Activated CD4-positive, alpha-beta T cell treated with anti-CD3 and anti-CD28 coated beads, Interleukin-2, amount 10 ng/mL, durations not matched to agents 7 days and 5 days (primary cell): ENCODE measurements around the gene OR2V2. TPM values are rescaled to one million over a fixed set of nuclear protein-coding genes. Genes with fewer than 3 reads are reported as not detected.
"Not testable (repeated sequence)": the region's sequence is repeated elsewhere in the genome, so short reads cannot be mapped to it uniquely, and the experiment has no call there.

Experiments used
- CTCF ChIA-PET: fragments of 350-600 bp; sonication (Branson Sonifier 250); formaldehyde crosslinking; loops from one replicate; lab custom pipeline; 2021; ENCODE audit warnings: antibody characterized with exemption; lab: Charles Lee
- POLR2A ChIA-PET: fragments of 350-600 bp; sonication (Branson Sonifier 250); formaldehyde crosslinking; loops from one replicate; lab custom pipeline; 2021; ENCODE audit warnings: antibody characterized with exemption; lab: Charles Lee
- DNase-seq: peaks from one replicate; pipeline ENCODE4 v3.0.0-alpha.2; 2020
- H3K27ac Mint-ChIP-seq: one replicate; pipeline ENCODE4 v1.8.0; 2021; ENCODE audit warnings: mild to moderate bottlenecking, moderate library complexity, mixed read lengths
- H3K27me3 Mint-ChIP-seq: one replicate; pipeline ENCODE4 v1.8.0; 2021; ENCODE audit warnings: mixed read lengths
- H3K36me3 Mint-ChIP-seq: one replicate; pipeline ENCODE4 v1.8.0; 2021; ENCODE audit warnings: low read depth, mixed read lengths
- H3K4me1 Mint-ChIP-seq: one replicate; pipeline ENCODE4 v1.8.0; 2021; ENCODE audit warnings: mixed read lengths
- H3K4me3 Mint-ChIP-seq: one replicate; pipeline ENCODE4 v1.8.0; 2021; ENCODE audit warnings: mild to moderate bottlenecking, moderate library complexity, mixed read lengths
- H3K9me3 Mint-ChIP-seq: one replicate; pipeline ENCODE4 v1.8.0; 2021; ENCODE audit warnings: mixed read lengths
- total RNA-seq, 2 experiments: library from RNA; stranded (reverse); gene quantifications; one replicate each; pipeline ENCODE4 v1.2.3, GENCODE V29; 2021

Gene OR2V2
- total RNA-seq, 2 experiments from 2014 or later: not detected

DNA sequence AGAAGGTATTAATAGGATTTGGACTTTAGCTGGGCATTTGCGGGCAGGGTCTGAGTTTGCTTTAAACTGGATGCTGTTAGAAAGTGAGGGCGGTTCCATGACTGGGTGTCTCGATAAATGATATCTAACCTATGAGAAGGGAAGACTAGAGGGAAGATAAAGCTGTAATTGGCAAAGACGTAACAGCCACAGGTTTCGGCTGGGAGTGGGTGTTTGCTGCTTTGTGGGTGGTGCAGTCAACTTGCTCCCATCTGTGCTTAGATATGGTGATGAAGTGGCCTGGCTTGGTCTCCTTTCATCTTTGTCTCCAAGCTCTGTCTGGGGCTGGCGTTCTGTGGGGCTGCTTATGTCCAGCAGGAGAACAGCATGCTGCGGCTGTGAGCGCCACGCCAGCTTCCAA lies 39.7 kb upstream of the OR2V2 start:
- Mint-ChIP-seq H3K27me3 (peaks cover 31% of the 10 kb centered on the region), H3K27ac (no peak overlapping the region), H3K4me1 (peaks cover 5% of the 10 kb centered on the region), H3K9me3 (no peaks in the 10 kb centered on the region), H3K36me3 (peaks cover 6% of the 10 kb centered on the region), H3K4me3 (no peak overlapping the region)
- DNase-seq: no peak
- ChIA-PET CTCF (interaction anchor here (0.9 kb wide), 1 partner anchor 14 kb away, joined by 3 read pairs; no protein-coding TSS in a partner anchor), POLR2A (no interaction called here)

DNA sequence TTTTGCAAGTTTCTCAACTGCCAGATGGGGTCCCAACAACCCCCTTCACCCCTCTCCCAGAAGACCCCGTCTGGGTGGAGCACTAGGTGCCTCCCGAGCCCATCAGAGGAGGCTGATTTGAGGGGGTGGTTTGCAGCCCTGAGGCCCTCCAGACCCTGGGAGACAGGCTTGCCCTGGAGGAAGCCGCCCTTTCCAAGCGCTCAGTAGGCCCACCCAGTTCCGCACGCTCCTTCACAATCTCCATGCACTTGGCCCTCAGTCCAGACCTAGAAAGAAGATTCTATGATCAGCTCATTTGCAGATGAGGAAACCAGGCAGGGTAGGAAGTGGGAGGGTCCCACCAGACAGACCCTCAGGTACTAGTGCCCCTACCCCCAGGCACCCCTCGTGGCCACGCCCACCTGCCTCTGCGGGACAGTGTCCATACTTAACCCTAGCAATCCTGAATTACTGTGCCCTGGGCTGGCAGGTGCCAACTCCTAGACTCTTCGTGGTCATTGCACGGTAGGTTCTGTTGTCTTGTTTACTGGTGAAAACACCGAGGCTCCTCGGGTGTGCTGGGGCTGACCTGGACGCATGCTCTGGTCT lies 38.7 kb upstream of the OR2V2 start:
- Mint-ChIP-seq H3K27me3 (peaks cover 31% of the 10 kb centered on the region), H3K36me3 (peaks cover 6% of the 10 kb centered on the region), H3K27ac (no peak overlapping the region), H3K4me1 (peaks cover 5% of the 10 kb centered on the region), H3K9me3 (no peaks in the 10 kb centered on the region), H3K4me3 (no peak overlapping the region)
- DNase-seq: peak; percentile 1
- POLR2A ChIA-PET: no interaction called here
- CTCF ChIA-PET: no interaction called here

DNA sequence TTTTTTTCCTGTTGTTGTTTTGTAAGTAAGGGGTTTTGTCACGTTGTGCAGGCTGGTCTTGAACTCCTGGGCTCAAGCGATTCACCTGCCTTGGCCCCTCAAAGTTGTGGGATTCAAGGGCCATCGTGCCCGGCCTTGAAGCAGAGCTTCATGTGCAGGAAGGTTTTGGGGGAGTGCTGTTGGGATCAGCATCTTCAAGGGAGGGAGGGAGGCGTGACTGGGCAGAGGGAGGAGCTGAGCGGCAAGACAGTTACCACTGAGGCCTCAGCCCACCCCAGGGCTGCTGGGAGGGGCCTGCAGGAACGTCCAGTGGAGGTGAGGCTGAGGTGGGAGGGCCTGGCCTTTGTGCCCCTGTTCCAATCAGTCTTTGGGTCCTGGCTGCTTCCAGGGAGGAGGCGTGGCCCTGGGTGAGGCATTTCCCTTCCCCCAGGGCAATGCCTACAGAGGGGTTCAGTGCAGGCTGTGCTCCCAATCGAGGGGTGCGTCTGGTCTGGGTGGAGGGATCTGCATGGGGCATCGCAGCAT lies 37.8 kb upstream of the OR2V2 start:
- POLR2A ChIA-PET: no interaction called here
- H3K4me3 Mint-ChIP-seq: no peak overlapping the region
- no peak overlapping the region for H3K27ac Mint-ChIP-seq
- peaks cover 2% of the 10 kb centered on the region for H3K36me3 Mint-ChIP-seq
- peak; percentile 3 for DNase-seq
- peaks cover 34% of the 10 kb centered on the region for H3K27me3 Mint-ChIP-seq
- peaks cover 1% of the 10 kb centered on the region for H3K4me1 Mint-ChIP-seq
- CTCF ChIA-PET: no interaction called here
- H3K9me3 Mint-ChIP-seq: no peaks in the 10 kb centered on the region

DNA sequence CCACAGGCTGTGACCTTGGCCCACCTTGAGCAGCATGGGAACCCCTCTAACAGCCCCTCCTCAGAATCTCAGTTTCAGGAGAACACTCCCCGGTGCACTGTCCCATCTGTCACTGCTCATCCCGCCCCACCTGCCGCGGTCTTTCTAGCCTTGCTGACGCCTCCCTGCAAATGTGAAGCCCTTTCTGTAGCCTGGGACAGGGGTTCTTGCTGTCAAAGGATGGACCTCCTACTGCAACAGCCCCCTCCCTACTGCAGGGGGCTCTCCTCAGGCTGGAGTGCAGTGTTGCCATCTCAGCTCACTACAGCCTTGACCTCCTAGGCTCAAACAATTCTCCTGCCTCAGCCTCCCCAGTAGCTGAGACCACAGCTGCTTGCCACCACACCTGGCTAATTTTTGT lies 36.4 kb upstream of the OR2V2 start:
- POLR2A ChIA-PET: no interaction called here
- CTCF ChIA-PET: no interaction called here

DNA sequence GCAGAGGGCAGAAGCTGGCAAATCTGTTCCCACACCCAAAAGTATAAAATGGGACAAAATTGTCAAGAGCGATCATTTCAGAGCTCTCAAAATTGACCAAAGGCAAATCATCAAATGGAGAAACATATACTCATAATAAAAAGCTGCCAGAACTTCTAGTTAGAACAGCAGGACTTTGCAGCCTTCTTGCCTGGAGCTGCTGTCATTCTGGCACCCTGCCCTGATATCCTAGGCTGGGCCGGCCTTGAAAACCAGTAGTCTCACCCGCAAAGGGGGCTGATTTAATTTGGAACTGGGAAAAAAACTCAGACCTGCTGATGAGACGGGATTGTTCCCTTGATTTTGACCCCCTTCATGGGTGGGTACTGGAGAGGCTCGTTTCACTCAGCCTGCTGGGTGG lies 34.9 kb upstream of the OR2V2 start:
- Mint-ChIP-seq H3K27me3 (peaks cover 50% of the 10 kb centered on the region), H3K27ac (no peak overlapping the region), H3K4me1 (peaks cover 11% of the 10 kb centered on the region), H3K4me3 (no peak overlapping the region), H3K9me3 (no peaks in the 10 kb centered on the region), H3K36me3 (no peaks in the 10 kb centered on the region)
- ChIA-PET POLR2A (no interaction called here), CTCF (no interaction called here)
- no peak for DNase-seq

More for the DNA sequence above, 36.4 kb upstream of the OR2V2 start:
- Mint-ChIP-seq H3K9me3 (no peaks in the 10 kb centered on the region), H3K27ac (no peak overlapping the region), H3K36me3 (no peaks in the 10 kb centered on the region), H3K4me1 (peaks cover 11% of the 10 kb centered on the region), H3K4me3 (no peak overlapping the region), H3K27me3 (peaks cover 37% of the 10 kb centered on the region)
- no peak for DNase-seq

DNA sequence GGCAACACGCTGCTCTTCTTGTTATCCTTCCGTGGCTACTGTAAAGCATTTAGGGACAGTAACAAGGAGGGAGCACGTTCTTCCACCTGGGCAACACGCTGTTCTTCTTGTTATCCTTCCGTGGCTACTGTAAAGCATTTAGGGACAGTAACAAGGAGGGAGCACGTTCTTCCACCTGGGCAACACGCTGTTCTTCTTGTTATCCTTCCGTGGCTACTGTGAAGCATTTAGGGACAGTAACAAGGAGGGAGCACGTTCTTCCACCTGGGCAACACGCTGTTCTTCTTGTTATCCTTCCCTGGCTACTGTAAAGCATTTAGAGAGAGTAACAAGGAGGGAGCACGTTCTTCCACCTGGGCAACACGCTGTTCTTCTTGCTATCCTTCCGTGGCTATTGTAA lies 33.8 kb upstream of the OR2V2 start:
- H3K36me3 Mint-ChIP-seq, DNase-seq, CTCF ChIA-PET, H3K9me3 Mint-ChIP-seq, H3K4me3 Mint-ChIP-seq, POLR2A ChIA-PET, H3K27ac Mint-ChIP-seq: not testable (repeated sequence)
- peaks cover 55% of the 10 kb centered on the region for H3K27me3 Mint-ChIP-seq
- H3K4me1 Mint-ChIP-seq: peaks cover 11% of the 10 kb centered on the region

DNA sequence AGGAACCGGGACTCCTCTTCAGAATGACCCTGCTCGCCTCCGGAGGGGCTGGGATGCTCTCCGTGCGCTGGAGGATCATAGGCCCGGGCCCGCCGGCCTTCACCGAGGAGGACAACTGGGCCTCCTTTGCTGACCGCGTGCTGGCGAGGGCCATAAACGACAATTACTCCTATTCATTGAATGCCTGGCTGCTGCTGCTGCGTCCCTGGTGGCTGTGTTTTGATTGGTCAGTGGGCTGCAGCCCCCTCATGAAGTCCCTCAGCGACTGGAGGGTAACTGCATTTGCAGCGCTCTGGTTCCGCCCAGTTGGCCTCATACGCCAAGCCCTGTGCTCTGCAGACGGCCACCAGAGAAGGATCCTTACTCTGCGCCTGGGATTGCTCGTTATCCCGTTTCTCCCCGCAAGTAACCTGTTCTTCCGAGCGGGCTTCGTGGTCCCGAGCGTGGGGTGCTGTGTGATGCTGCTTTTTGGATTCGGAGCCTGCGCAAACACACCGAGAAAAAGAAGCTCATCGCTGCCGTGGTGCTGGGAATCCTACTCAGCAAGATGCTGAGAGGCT lies 33.0 kb upstream of the OR2V2 start:
- no peak for DNase-seq
- peaks cover 11% of the 10 kb centered on the region for H3K4me1 Mint-ChIP-seq
- H3K27ac Mint-ChIP-seq: no peak overlapping the region
- no peaks in the 10 kb centered on the region for H3K36me3 Mint-ChIP-seq
- H3K4me3 Mint-ChIP-seq: no peak overlapping the region
- no peaks in the 10 kb centered on the region for H3K9me3 Mint-ChIP-seq
- ChIA-PET POLR2A (interaction anchor here (0.6 kb wide), 1 partner anchor 241 kb away, joined by 3 read pairs; no protein-coding TSS in a partner anchor), CTCF (no interaction called here)
- H3K27me3 Mint-ChIP-seq: peaks cover 52% of the 10 kb centered on the region

DNA sequence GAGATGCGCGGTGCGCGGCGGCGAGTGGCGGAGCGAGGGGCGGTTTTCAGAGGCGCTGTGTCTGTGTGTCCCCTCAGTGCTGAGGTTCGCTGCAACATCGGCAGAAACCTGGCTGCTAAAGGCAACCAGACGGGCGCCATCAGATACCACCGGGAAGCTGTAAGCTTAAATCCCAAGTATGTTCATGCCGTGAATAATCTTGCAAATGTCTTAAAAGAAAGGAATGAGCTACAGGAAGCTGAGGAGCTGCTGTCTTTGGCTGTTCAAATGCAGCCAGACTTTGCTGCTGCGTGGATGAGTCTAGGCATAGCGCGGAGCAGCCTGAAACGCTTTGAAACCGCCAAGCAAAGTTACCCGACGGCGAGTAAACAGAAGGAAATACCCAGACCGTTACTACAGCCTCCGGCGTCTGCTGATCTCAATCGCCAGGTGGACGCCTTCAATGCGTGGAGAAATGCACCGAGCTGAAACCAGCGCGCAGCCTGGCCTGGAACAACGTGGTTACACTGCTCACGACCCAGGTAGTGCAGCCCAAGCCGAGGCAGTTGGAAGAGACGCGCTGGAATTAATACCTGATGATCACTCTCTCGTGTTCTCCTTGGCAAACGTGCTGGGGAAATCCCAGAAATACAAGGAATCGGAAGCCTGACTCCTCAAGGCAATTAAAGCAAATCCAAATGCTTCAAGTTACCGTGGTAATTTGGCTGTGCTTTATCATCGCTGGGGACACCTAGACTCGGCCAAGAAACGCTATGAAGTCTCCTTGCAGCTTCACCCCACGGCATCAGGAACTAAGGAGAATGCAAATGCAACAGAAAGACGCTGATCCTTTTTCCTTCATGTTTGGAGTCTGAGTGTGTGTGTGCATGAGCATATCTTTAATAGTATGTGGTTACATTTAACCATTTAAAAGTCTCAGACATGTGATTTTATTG lies 32.3 kb upstream of the OR2V2 start:
- Mint-ChIP-seq H3K9me3 (no peaks in the 10 kb centered on the region), H3K4me1 (peaks cover 11% of the 10 kb centered on the region), H3K27me3 (peaks cover 52% of the 10 kb centered on the region), H3K4me3 (no peak overlapping the region), H3K36me3 (no peaks in the 10 kb centered on the region), H3K27ac (no peak overlapping the region)
- ChIA-PET CTCF (no interaction called here), POLR2A (interaction anchor here (0.6 kb wide), 1 partner anchor 242 kb away, joined by 3 read pairs; no protein-coding TSS in a partner anchor)
- DNase-seq: no peak

DNA sequence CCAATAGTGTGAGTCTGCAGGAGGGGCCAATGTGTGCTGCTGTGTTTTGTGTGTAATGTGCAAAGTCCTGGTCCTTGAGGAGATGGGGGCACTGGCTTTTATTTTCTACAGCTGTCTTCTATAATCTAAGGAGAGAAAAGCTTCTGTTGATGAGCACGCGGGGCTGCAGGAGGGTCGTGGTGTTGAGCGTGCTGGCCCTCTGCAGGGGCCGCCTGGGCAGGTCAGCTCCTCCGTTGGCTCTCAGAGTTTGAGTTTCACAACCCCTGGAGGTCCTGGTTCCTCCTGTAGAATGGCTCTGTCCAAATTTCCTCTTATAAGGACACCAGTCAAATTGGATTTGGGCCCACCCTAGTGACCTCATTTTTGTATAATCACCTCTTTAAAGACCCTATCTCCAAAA lies 29.0 kb upstream of the OR2V2 start:
- Mint-ChIP-seq H3K4me3 (no peak overlapping the region), H3K36me3 (no peaks in the 10 kb centered on the region), H3K4me1 (peaks cover 11% of the 10 kb centered on the region), H3K9me3 (no peaks in the 10 kb centered on the region), H3K27me3 (peaks cover 63% of the 10 kb centered on the region), H3K27ac (no peak overlapping the region)
- ChIA-PET CTCF (no interaction called here), POLR2A (interaction anchor here (0.5 kb wide), 1 partner anchor 55 kb away, joined by 3 read pairs; no protein-coding TSS in a partner anchor)
- no peak for DNase-seq

DNA sequence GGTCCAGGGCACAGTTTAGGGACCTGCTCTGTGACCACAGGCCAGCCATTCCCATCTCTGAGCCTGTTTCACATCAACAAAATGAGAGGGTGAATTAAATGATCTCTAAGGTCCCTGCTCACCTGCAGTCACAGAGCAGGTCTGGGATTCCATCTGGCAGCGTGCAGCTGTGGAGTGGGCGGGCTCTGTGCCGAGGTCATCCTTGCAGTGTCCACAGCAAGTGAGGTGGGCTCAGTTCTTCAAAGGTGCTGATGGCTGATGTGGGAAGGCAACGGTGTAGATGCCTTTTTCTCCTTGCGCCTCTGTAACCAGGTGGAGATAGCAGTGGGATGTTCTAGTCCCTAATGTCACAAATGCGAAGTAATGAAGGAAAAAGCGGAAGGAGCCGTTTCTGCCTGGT lies 28.3 kb upstream of the OR2V2 start:
- DNase-seq: no peak
- Mint-ChIP-seq H3K36me3 (no peaks in the 10 kb centered on the region), H3K27ac (no peak overlapping the region), H3K4me3 (no peak overlapping the region), H3K4me1 (peaks cover 11% of the 10 kb centered on the region), H3K9me3 (no peaks in the 10 kb centered on the region), H3K27me3 (peaks cover 59% of the 10 kb centered on the region)
- ChIA-PET POLR2A (no interaction called here), CTCF (no interaction called here)

DNA sequence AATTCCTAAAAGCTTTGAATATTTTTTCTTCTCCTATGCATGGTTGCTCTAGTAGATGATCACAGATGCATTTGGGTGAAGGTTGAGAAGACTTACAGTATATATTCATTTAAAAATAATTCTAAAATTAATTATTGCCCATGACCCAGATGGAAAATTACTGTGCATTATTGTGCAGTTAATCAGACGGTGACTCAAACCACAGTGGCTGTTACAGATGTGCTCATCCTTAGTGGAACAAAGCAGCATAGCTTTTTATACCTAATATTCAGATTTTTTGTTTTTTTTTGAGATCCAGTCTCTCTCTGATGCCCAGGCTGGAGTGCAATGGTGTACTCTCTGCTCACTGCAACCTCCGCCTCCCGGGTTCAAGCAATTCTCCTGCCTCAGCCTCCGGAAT lies 27.1 kb upstream of the OR2V2 start:
- H3K4me1 Mint-ChIP-seq: peaks cover 3% of the 10 kb centered on the region
- H3K27ac Mint-ChIP-seq: no peak overlapping the region
- no peak overlapping the region for H3K4me3 Mint-ChIP-seq
- DNase-seq: no peak
- H3K36me3 Mint-ChIP-seq: no peaks in the 10 kb centered on the region
- peaks cover 47% of the 10 kb centered on the region for H3K27me3 Mint-ChIP-seq
- POLR2A ChIA-PET: no interaction called here
- CTCF ChIA-PET: no interaction called here
- no peaks in the 10 kb centered on the region for H3K9me3 Mint-ChIP-seq

DNA sequence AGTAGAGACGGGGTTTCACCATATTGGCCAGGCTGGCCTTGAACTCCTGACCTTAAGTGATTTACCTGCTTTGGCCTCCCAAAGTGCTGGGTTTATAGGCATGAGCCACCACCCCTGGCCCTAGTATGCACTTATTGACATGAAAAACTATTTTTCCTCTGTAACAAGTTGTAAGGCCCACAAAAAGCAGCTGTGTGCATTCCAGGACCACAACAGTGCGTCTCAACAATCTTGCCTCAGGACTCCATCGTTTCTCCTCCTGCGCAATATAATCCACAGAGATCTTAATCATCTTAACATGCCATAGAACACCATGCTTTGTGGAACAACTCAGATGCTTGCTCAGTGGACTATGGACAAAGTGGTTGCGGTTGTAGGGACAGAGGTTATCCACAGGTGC lies 26.6 kb upstream of the OR2V2 start:
- Mint-ChIP-seq H3K27me3 (peaks cover 43% of the 10 kb centered on the region), H3K4me3 (no peak overlapping the region), H3K27ac (no peak overlapping the region), H3K4me1 (no peaks in the 10 kb centered on the region), H3K36me3 (no peaks in the 10 kb centered on the region), H3K9me3 (no peaks in the 10 kb centered on the region)
- DNase-seq: no peak
- CTCF ChIA-PET: no interaction called here
- POLR2A ChIA-PET: no interaction called here
